CMK (cell line): ENCODE data around the gene ARSI.
A peak's percentile ranks its signal among the peaks of the same experiment; 100 is the strongest.

Experiments used
- DNase-seq: peaks from one replicate; pipeline ENCODE4 v3.0.0-alpha.2; 2010; ENCODE audit warnings: low read depth

Gene ARSI

GRCh38 chr5:150293091-150293941 lies 9.4 kb downstream of the ARSI start:
- peak; percentile 73 for DNase-seq

DNA sequence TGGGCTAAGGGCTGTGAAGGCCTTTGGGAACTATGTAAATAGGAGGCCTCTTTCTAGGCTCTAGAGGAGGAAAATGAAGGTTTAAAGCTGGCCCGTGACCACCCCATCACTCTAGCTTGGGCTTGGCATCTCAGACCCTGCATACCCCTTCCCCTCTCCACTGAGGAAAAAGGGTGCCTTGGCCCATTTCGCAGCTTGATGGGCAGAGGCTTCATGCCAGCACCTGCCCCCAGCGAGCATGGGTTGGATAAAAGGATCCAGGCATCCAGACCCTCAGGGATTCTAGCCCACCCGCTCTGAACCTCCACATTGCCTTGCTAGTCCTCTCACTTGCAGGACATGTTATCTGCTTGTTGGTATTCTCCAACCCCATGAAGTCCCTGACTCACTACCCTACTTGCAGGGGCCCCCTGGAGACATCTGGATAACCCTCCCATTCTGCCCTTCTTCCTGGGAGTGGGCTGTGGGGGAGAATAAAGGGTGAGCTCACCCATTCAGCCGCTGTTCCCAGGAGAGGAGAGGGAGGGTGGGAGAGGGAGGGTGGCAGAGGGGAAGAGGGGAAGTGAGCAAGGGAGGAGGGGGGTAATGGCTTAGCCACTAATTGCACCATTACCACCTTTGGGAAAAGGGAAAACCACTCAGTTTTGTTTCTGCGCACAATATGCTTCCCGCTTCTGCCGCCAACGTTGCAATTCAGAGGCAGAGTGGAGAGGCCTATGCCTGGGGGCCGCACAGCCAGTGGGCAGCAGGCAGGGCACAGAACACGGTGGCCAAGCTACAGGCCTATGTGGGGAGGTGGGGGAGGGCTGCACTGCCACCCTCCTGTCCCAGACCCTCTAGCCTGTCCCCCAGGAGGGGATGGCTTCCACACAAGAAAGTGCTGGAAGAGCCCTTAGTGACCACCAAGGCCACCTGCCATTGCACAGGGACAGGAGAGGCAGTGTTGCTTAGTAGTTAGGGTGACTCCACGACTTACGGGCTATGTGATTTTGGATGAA lies 11.0 kb downstream of the ARSI start:
- no peak for DNase-seq

- no peak for DNase-seq
Measured at GRCh38 chr5:150289551-150290390, 12.9 kb downstream of the ARSI start, which contains the start of gene CAMK2A. Gene CAMK2A, minus strand, starts transcription at chr5:150289773. Its CDS starts 148 bp downstream, at chr5:150289625.

GRCh38 chr5:150288791-150289190 lies 13.9 kb downstream of the ARSI start:
- DNase-seq, result no peak

GRCh38 chr5:150288361-150288760 lies 14.3 kb downstream of the ARSI start:
- DNase-seq, result no peak

DNA sequence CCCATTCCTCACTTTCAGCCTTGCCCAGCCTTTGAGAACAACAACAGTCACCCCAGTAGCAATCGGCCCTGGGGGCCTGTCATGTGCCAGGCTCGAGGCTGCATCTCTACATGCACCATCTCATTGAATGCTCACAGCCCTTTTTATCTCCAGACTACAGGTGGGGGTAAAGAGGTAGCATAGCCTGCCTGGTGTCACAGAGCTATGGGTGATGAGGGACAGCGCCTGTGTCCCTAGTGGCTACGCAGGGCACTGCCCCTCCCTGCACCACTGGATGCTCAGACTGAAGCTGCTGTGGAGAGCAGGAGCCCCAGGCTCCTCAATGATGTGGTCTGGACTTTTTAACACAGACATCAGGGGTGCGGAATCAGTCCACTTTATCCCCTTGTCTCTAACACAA lies 15.9 kb downstream of the ARSI start:
- no peak for DNase-seq

DNA sequence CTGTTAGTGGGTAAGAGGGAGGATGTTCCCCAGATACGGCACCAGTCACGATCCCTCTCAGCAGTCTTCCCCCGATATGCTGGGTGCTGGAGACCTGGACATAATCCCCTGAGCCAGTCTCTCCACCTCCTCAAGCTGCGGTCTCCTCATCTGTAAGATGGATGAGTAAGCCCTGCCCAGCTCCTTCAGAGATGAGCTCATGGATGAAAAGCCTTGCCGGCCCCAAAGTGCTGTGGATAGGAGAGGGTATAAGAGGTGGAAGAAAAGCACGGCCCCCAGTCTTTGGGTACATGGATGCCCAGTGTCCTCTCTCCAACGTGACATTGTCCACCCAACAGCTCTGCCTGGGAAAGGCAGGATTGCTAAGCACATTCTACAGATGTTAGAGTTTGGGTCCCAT lies 17.6 kb downstream of the ARSI start:
- no peak for DNase-seq

- DNase-seq, result no peak
Measured at GRCh38 chr5:150284311-150284710, 18.4 kb downstream of the ARSI start.

DNA sequence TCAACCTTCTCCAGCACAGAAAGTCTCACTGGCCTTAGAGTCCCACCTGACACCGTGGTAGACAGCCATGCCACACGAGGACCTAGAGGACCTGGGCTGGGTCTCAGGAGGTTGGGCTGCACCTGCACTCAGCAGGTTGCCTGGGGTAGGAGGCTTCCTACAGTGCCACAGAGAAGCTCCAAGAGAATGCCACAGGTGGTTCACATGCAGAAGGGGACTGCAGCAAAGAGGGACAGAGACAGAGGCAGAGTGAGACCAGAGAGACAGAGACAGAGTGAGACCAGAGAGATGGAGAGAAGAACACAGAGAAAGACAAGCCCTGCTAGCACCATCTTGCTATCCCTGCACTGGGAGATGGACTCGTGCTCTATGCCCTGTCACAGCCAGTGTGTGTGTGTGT lies 18.8 kb downstream of the ARSI start:
- no peak for DNase-seq

- DNase-seq, result no peak
Measured at GRCh38 chr5:150281987-150282386, 20.7 kb downstream of the ARSI start.

DNA sequence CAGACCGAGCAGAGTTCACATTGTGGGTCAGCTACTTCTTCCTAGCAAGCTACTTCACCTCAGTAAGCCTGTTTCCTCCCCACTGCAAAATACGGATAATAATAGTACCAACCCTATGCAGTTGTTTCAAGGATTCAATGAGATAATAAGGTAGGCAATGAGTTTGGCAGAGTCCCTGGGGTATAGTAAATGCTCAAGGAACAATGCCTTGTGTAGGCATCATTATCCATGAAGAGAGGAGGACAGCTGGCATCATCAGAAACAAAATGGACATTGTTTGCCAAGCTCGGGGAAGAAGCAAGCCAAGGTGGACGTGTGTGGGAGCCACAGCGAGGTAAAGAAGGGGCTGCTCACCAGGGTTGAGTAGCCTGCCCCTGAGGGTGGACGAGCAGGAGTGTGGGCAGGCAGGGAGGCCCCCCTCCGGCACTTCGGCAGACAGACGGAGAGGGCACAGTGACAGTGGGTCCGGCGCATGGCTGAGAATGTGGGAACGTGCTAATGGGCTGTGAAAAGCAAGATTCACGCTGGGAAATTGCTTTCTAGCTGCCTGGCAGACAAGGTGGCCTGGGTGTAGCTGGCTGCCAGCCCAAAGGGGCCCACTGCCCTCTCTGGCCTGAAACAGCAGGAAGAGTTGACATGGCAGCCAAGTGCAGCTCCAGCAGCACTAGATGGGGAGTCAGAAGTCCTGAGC lies 23.2 kb downstream of the ARSI start:
- no peak for DNase-seq

GRCh38 chr5:150278916-150279315 lies 23.8 kb downstream of the ARSI start:
- DNase-seq, result no peak

DNA sequence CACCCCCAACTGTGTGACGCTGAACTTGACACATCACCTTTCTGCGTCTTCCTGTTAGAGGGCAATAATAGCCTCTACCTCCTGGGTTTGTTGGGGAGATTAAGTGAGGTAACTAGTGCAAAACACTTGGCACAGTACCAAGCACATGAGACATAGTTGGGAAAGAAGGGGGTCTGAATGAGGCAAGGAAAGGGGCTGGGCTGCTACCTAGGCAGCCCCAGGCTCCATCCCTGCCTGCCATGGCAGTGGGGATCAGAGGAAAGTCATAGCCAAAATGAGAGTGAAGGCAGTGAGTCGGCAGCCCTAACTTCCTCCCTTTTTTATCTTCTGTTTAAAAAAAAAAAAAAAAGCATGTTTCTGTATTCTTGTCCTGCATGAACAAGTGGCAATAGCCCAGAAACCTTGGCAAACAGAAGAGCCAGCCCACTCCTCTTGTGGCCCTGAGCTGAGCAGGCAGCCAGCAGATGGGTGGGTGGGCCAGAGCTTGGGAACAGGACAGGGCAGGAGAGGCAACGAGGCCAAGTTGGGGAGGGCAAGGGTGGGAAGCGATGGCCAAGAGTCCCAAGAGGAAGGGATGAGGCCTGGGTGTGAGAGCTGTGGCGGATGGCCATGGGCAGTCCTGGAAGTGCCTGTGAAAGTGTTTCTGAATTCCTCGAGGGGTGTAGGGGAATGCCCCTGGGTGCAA lies 24.5 kb downstream of the ARSI start:
- no peak for DNase-seq

- DNase-seq, result no peak
Measured at GRCh38 chr5:150277043-150277442, 25.7 kb downstream of the ARSI start.

GRCh38 chr5:150274811-150275210 lies 27.9 kb downstream of the ARSI start:
- no peak for DNase-seq

GRCh38 chr5:150272531-150272930 lies 30.2 kb downstream of the ARSI start:
- DNase-seq, result no peak

GRCh38 chr5:150271923-150272322 lies 30.8 kb downstream of the ARSI start:
- DNase-seq, result no peak

DNA sequence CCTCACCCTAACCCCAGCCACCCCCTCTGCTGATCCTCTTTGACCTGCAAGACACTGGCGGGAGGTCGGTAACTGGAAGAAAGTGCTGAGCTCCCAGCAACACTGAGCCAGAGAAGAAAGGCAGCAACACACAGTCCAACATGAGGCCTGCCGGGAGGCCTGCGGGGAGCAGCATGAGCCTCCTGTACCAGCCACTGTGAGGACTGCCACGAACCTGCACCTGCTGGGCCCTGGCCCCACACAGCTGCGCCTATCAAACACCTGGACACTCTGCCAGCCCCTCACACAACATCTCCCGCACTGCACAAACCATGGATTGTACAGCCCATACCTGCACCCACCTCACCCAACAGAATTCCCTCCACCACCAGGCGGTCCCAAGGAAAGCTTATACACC lies 31.4 kb downstream of the ARSI start:
- no peak for DNase-seq

GRCh38 chr5:150270541-150271295 lies 32.0 kb downstream of the ARSI start:
- no peak for DNase-seq

DNA sequence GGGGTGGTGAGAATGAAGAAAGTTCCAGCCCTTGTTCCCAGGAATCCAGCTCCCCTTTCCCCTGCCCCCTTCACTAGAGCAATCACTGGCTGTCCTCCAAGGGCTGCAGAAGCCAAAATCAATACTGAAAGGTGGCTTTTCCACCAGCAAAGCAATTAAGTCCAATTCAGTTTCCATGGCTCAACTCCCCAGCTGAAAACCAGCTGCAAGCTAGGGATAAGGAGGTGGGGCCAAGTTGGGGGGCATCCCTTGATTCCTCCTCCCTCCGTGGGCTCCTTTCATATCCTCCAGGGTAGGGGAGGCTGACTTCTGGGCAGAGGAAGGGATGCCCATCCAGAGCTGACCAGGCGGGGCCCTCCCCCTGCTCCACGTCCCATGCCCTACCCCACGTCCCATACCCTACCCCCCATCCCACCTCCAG lies 35.8 kb downstream of the ARSI start:
- no peak for DNase-seq
